HG03565 (cell line): ENCODE measurements around the gene YWHAG.
"Not testable (repeated sequence)": the region's sequence is repeated elsewhere in the genome, so short reads cannot be mapped to it uniquely, and the experiment has no call there.

Experiments
- ATAC-seq: cut with Tn5 transposase; IDR thresholded peaks from one replicate; pipeline ENCODE4 v1.9.1; 2021; ENCODE audit warnings: mild to moderate bottlenecking, moderate library complexity; ENCODE audit not compliant: unreplicated experiment

Gene YWHAG

GRCh38 chr7:76325811-76326210 is 33.0 kb downstream of the YWHAG start:
- no peak for ATAC-seq

- no peak for ATAC-seq
Measured at GRCh38 chr7:76325092-76325491, 33.7 kb downstream of the YWHAG start.

GRCh38 chr7:76318488-76319353 is 40.1 kb downstream of the YWHAG start:
- ATAC-seq, result peak; percentile 47

DNA sequence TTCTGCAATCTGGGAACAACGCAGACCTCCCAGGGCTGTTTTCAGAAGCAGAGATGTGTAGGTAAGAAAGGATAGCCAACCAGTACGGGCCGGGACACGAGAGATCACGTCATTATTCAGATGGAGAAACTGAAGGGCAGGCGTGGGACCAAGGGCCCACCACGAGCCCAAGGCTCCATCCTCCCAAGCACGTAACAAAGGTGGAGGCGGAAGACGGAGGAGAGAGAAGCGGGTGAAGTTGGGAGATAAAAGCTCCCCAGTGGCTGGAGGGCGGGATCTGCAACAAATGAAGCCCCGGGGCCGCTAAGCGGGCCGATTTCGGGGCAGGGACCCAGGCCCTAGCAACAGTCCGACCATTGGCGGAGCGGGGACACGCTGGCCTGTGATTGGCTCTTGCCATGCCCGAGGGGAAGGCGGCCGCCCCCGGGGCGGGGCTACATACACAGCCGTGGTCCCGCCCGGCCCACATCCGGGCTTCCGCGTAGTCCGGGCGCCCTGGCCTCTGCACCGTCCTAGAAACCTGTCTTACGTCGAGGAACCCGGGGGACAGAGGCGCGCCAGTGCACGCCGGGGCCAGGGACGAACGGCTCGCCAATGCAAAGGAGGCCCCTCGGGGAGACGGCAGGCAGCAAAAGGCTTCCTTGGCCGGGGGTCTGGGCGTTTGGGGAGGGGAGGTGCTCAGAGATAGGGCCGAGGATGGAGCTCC is 40.9 kb downstream of the YWHAG start:
- peak; percentile 87 for ATAC-seq

DNA sequence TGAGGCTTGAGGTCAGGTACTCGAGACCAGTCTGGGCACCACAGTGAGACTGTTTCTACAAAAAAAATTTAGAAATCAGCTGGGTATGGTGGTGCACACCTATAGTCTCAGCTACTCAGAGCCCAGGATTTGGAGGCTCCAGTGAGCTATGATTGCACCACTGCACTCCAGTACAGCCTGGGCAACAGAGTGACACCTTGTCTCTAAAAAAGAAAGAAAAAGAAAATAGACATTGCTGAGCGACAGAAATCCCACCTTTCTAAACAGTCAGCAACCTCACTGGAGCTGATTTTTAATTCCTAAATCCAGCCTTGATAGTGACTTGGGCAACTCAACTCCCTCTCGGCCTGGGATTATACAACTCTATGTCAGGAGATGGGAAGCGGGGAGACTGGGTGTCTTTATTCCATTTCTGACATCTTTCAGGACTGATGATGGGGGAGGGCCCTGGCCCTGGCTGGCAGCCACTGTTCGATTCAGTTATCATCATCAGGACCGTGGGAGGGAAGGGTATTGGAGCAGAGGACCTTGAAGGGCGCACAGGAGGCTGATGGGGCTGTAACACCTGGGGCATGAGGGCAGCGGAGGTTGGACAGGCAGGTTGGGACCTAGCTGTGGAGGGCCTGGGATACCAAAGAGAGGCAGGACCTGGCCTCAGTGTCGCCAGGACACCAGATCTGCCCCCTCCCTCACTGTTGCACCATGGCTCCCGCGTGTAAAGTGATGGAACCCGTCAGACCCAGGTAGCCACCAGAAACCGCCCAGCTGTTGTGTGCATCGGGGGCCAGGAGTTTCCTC is 41.6 kb downstream of the YWHAG start:
- no peak for ATAC-seq

DNA sequence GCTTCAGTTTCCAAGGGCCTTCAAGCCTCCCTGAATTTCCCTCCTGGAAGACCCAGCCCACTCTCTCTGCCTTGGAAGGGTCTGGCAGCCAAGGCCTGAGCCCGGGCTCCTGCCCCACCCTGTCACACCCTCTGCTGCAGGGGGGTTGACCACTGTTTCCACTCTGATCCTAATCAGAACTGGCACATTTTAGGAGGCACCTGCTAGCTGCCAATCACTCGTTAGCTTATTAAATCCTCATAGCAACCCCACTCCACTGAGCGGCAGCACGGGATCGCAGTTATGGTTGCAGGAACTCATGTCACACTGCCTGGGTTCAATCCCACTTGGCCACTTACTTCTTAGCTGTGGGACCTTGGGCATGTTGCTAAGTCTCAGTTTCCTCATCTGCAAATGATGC is 43.4 kb downstream of the YWHAG start:
- no peak for ATAC-seq

DNA sequence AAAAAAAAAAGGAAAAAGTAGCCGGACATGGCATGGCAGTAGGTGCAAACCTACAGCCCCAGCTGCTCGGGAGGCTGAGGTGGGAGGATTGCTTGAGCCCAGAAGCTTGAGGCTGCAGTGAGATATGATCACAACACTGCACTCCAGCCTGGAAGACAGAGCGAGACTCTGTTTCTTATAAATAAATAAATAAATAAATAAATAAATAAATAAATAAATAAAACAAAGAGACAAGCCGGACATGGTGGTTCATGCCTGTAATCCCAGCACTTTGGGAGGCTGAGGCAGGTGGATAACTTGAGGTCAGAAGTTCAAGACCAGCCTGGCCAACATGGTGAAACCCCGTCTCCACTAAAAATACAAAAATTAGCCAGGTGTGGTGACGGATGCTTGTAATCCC is 44.1 kb downstream of the YWHAG start:
- ATAC-seq, result not testable (repeated sequence)

DNA sequence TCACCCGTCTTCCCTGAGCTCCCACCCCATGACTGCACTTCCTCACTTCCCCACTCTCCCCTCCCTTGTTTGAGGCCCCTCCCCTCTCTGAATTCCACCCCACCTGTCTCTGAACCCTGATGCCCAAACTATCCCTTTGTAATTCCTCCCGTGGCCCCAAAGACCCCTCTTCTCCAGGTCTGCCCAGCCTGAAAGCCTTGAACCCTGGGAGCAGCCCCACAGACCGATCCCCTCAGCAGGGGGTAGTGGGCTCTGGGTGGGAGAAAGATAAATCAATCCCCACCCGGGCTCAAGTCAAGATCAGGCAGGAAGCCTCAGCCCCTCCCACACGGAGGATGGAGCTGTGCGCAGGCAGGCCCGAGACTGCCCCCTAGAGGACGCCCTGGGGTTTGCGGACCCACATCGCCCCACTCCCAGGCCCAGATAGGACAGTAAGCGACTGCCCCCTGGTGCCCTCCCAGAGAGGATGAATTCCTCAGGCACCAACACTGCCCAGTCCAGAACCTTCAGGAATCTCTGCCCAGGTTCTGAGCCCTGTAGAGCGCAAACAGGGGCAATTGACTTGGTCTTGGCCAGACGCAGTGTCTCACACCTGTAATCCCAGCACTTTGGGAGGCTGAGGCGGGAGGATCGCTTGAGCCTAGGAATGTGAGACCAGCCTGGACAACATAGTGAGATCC is 44.6 kb downstream of the YWHAG start:
- peak; percentile 22 for ATAC-seq

GRCh38 chr7:76311838-76312237 is 47.0 kb downstream of the YWHAG start:
- ATAC-seq, result not testable (repeated sequence)

GRCh38 chr7:76310102-76310957 is 48.5 kb downstream of the YWHAG start:
- no peak for ATAC-seq

DNA sequence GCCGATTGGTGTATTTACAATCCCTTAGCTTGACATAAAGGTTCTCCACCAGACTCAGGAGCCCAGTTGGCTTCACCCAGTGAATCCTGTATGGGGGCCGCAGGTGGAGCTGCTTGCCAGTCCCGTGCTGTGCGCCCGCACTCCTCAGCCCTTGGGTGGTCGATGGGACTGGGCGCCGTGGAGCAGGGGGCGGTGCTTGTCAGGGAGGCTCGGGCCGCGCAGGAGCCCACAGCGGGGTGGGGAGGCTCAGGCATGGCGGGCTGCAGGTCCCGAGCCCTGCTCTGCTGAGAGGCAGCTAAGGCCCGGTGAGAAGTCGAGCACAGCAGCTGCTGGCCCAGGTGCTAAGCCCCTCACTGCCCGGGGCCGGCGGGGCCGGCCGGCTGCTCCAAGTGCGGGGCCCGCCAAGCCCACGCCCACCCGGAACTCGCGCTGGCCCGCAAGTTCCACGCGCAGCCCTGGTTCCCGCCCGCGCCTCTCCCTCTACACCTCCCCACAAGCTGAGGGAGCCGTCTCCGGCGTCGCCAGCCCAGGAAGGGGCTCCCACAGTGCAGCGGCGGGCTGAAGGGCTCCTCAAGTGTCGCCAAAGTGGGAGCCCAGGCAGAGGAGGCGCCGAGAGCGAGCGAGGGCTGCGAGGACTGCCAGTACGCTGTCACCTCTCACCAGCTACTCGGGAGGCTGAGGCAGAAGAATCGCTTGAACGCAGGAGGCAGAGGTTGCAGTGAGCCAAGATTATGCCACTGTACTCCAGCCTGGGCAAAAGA is 49.3 kb downstream of the YWHAG start:
- not testable (repeated sequence) for ATAC-seq

DNA sequence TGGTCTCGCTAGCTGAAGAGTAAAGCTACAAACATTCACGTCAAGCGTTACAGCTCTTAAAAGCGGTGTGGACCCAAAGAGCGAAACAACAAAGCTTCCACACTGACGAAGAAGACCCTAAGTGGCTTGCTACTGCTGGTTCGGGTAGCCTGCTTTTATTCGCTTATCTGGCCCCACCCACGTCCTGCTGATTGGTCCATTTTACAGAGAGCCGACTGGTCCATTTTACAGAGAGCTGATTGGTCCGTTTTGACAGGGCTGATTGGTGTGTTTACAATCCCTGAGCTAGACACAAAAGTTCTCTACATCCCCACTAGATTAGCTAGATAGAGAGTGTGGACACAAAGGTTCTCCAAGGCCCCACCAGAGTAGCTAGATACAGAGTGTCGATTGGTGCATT is 49.9 kb downstream of the YWHAG start:
- not testable (repeated sequence) for ATAC-seq

DNA sequence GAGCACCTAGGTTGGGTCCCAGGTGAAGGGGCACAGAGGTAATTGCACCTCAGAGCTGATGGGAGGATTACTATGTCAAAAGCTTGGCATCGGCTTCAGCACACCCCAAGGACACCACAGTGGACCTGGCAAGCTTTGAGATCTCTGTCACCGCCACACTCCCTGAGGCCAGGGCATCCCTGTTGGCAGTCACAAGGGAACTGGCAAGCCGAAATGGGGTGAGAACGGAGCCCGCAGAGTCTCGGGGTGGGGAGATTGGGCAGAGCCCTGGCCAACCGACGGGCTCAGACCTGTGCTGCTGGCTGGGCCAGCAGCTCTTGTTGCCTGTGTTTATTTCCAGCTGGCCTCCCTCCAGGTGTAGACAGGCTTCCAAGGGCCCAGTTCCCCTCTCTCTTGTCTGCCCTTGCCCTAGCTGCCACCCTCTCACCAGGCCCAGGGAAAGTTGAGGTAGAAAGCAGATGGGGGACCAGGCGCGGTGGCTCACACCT is 53.9 kb downstream of the YWHAG start:
- no peak for ATAC-seq

DNA sequence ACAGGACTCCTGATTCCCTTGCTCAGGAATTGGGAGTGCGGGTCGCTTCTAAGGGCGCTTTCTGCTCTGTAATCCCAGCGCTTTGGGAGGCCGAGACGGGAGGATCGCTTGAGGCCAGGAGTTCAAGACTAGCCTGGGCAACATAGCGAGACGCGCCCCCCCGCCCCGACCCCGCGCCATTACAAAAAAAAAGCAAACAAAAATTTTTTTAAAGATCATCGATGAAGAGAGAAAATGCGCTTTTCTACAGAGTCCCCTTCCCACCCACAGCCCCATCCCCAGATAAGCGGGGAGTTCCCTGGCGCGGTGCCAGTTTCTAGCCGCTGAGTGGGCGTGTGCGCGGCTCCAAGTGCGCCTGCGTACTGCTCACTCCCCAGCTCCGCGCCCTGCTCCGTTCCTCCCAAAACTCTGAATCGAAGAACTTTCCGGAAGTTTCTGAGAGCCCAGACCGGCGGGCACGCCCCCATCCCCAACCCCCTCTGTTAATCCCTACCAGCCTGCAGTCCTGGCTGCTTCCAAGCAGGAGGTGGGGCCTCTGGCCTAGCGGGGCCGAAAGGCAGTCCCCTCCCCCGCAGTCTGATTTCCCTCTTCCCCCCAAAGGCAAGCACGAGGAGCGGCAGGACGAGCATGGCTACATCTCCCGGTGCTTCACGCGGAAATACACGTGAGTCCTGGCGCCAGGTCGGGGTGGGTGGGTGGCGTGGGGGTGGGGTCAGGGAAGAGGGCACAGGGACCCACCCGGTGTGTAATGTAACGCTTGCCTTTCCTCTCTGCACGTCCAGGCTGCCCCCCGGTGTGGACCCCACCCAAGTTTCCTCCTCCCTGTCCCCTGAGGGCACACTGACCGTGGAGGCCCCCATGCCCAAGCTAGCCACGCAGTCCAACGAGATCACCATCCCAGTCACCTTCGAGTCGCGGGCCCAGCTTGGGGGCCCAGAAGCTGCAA is 55.3 kb downstream of the YWHAG start:
- ATAC-seq, result peak; percentile 41

DNA sequence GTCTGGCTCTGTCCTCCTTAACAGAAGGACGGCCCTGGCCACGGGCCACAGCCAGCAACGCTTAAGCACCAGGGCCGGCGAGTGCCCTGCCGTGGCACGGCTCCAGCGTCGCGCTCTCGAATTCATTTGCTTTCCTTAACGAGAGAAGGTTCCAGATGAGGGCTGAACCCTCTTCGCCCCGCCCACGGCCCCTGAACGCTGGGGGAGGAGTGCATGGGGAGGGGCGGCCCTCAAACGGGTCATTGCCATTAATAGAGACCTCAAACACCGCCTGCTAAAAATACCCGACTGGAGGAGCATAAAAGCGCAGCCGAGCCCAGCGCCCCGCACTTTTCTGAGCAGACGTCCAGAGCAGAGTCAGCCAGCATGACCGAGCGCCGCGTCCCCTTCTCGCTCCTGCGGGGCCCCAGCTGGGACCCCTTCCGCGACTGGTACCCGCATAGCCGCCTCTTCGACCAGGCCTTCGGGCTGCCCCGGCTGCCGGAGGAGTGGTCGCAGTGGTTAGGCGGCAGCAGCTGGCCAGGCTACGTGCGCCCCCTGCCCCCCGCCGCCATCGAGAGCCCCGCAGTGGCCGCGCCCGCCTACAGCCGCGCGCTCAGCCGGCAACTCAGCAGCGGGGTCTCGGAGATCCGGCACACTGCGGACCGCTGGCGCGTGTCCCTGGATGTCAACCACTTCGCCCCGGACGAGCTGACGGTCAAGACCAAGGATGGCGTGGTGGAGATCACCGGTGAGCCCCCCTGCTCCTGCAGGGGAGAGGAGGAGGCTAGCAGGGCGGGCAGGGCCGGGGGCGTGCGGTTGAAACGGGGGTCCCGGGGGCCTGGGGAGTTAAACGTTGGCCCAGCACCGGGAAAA is 56.2 kb downstream of the YWHAG start, which contains the start of gene HSPB1:
Gene HSPB1, plus strand, starts transcription at position 327 of the 855 bp plus-strand sequence. Its CDS starts 40 bp downstream, at position 367.
- peak; percentile 45 for ATAC-seq

DNA sequence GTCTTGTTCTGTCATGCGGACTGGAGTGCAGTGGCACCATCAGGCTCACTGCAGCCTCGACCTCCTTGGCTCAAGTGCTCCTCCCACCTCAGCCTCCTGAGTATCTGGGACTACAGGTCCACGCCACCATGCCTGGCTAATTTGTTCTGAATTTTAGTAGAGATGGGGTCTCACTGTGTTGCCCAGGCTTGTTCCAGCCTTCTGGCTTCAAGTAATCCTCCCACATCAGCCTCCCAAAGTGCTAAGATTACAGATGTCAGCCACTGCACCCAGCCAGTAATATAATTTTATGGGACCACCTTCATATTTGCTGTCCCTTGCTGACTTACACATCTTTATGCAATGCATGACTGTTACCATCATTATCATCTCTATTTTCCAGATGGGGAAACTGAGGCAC is 57.8 kb downstream of the YWHAG start:
- ATAC-seq, result no peak
